Measurements from ENCODE around the gene THSD7A.

Gene THSD7A

DNA sequence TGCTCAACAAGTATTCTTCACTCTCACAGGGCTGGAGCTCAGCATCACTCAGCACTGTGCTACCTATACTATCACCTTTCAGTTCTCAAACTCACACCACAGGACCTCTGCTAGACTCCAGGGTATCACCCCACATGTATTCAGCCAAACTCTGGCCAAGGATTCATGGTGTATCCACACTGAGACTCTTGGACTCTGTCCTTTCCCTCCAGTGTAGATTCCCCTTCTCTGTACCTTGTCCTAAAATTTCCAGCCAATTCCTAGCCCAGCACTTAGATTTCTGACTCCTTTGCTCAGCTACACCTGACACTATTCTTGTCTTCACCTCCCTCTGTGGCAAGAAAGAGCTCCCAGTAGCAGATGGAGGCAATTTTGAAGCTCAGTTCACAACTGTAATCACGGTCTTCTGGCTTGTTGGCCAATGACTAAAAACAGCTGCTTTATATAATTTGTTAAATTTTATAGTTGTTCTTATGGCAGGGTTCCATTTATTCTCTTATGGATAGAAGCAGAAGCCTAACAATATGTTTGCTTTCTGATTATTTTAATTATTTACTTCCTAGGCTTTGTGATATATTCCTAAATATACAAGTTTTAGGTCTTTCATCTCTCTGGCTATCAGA lies 258.8 kb downstream of the THSD7A start:
- TF ChIP-seq, protein P1, sequence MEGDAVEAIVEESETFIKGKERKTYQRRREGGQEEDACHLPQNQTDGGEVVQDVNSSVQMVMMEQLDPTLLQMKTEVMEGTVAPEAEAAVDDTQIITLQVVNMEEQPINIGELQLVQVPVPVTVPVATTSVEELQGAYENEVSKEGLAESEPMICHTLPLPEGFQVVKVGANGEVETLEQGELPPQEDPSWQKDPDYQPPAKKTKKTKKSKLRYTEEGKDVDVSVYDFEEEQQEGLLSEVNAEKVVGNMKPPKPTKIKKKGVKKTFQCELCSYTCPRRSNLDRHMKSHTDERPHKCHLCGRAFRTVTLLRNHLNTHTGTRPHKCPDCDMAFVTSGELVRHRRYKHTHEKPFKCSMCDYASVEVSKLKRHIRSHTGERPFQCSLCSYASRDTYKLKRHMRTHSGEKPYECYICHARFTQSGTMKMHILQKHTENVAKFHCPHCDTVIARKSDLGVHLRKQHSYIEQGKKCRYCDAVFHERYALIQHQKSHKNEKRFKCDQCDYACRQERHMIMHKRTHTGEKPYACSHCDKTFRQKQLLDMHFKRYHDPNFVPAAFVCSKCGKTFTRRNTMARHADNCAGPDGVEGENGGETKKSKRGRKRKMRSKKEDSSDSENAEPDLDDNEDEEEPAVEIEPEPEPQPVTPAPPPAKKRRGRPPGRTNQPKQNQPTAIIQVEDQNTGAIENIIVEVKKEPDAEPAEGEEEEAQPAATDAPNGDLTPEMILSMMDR (IDR thresholded peaks at IDR 0.05; ENCODE audit: insufficient read depth, low read depth, low read length, missing control alignments) = no peak
- no peak for DNase-seq (ENCODE audit: low read depth)
- H3K4me3 ChIP-seq (ENCODE audit: low read depth, low read length) = no peak overlapping the region

DNA sequence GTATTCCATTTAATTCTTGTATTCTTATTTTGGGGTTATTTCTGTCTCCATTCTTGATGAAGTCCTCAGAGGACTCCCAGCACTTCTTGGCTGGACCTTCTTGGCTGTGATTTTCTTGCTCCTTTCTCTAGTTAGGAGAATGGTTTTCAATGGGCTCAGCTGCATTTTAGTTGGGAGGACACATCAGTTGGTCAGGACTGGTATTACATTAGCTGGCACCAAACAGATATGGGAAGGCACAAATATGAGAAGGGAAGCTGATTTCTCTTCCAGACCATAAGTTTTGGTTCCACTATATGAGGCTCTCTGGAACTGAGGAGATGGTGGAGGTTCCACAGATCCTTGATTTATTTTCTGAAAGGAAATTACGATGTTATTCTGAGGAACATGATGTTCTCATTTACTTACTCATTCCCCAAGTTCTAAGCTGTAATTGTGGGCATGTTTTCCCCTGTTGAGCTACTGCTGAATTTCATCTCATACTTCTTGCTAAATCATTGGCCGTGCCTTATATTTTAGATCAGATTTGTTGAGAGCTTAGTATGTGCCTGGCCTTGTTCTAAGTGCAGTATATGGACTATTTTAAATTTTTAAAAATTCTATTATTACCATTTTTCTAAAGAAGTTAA lies 261.0 kb downstream of the THSD7A start:
- TF ChIP-seq, protein P1 (IDR thresholded peaks at IDR 0.05; ENCODE audit: insufficient read depth, low read depth, low read length, missing control alignments) = no peak
- no peak for DNase-seq (ENCODE audit: low read depth)
- H3K4me3 ChIP-seq (ENCODE audit: low read depth, low read length) = no peak overlapping the region

DNA sequence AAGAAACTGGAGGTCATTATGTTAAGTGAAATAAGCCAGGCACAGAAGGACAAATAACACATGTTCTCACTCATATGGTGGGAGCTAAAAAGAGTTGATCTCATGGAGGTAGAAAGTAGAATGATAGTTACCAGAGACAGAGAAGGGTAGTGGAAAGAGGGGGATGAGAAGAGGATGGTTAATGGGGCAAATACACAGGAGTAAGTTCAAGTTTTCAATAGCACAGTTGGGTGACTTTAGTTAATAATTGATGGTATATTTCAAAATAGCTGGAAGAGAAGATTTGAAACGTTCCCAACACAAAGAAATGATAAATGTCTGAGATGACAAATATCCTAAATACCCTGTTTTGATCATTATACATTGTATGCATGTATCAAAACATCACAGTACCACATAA lies 261.8 kb downstream of the THSD7A start:
- TF ChIP-seq, protein P1 (IDR thresholded peaks at IDR 0.05; ENCODE audit: insufficient read depth, low read depth, low read length, missing control alignments) = no peak
- no peak for DNase-seq (ENCODE audit: low read depth)
- H3K4me3 ChIP-seq (ENCODE audit: low read depth, low read length) = no peak overlapping the region

DNA sequence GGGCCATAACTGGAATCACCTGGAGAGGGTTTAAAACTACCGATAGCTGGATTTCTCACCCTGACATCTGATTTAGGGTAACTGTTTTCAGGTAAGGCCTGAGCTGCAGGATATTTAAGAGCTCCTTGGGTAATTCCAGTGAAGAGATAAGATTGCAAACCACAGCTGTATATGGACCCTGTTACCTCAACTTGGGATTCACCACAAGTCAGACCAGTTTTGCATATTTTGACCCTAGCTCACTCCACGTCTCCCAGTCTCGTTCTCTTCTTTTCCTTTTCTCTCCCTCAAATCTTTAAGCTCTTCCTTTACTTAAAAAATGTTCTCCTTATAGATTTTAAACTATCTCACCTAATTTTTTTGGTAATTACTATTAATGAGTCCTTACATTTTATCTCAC lies 264.4 kb downstream of the THSD7A start:
- DNase-seq (ENCODE audit: low read depth) = no peak
- TF ChIP-seq, protein P1 (IDR thresholded peaks at IDR 0.05; ENCODE audit: insufficient read depth, low read depth, low read length, missing control alignments) = no peak
- H3K4me3 ChIP-seq (ENCODE audit: low read depth, low read length) = no peak overlapping the region

DNA sequence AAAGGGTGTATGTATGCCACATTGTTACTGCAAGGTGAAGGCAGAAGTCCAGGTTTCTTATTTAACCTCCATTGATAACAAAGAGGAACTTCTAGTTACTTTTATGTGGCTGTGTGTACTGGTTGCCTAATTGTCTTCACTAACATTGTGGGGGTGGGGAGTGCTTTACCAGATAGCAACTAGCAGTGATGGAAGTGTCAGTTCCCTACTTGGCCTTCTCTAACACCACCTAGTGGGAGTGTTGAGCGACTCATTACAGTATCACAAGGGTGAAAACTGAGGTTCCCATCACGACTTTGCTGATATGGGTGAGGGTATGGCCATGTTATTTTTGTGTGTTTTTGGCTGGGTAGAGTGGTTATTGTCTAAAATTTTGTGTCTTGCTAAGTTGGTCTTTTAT lies 274.4 kb downstream of the THSD7A start:
- peak; percentile 52 for DNase-seq (ENCODE audit: low read depth)
- TF ChIP-seq, protein P1 (IDR thresholded peaks at IDR 0.05; ENCODE audit: insufficient read depth, low read depth, low read length, missing control alignments) = peak; percentile 42

DNA sequence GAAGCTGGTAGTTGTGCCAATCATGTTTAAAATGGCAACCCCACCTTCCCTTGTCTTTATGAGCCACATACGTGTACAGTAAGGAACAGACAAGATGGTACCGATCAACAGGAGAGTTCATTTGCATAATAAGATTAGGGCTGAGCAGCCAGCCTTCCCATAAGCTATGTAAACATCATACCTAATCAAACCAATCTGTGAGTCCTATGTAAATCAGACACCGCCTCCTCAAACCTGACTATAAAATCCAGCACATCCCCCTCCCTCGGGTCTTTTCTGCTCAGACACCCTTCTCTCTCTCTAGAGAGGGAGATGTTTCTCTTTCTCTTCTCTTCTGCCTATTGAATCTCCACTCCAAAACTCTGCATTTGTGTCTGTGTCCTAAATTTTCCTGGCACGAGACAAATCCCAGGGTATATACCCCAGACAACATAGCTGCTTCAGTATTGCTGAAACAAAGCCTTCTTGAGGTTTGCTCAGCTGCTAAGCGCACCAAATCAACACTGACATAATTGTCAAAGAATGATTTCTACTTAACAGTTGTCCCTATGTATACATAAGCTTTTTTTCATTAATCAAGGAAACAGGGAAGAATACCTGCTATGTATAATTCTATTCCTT lies 279.2 kb downstream of the THSD7A start:
- DNase-seq (ENCODE audit: low read depth) = no peak
- TF ChIP-seq, protein P1 (IDR thresholded peaks at IDR 0.05; ENCODE audit: insufficient read depth, low read depth, low read length, missing control alignments) = no peak
- H3K4me3 ChIP-seq (ENCODE audit: low read depth, low read length) = no peak overlapping the region

More for the DNA sequence above, 274.4 kb downstream of the THSD7A start:
- no peak overlapping the region for H3K4me3 ChIP-seq (ENCODE audit: low read depth, low read length)

Data from GM12865 (cell line).